HG02884 (cell line): ENCODE results near the gene MAP3K9.
A peak's percentile ranks its signal among the peaks of the same experiment; 100 is the strongest.
"Not testable (repeated sequence)": the region's sequence is repeated elsewhere in the genome, so short reads cannot be mapped to it uniquely, and the experiment has no call there.

Source experiments
- ATAC-seq: cut with Tn5 transposase; IDR thresholded peaks from one replicate; pipeline ENCODE4 v1.9.1; 2021; ENCODE audit warnings: mild to moderate bottlenecking, moderate library complexity; ENCODE audit not compliant: unreplicated experiment

The MAP3K9 gene

GRCh38 chr14:70809225-70810219 is at the start of gene MAP3K9:
Gene MAP3K9, minus strand, starts transcription at chr14:70809513. Its CDS starts 342 bp downstream, at chr14:70809171.
- peak; percentile 77 for ATAC-seq

DNA sequence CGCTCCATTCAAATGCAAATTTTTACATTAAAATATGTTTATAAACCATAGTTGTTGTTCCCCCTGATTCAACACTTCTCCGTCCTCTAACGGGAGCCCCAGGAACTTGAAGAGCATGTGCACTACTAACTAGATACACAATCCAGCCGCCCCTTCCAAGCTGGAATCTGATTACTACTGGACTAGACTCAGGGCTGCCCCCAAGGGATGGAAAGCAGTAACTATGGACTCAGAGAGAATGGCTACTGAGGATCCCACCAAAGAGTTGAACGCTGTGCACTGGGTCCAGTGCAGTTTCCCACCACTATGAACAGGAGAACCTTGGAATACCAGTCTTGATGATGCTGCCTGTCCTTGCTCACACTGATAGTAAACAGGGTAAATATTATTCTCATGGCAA is 49.3 kb upstream of the MAP3K9 start:
- no peak for ATAC-seq

DNA sequence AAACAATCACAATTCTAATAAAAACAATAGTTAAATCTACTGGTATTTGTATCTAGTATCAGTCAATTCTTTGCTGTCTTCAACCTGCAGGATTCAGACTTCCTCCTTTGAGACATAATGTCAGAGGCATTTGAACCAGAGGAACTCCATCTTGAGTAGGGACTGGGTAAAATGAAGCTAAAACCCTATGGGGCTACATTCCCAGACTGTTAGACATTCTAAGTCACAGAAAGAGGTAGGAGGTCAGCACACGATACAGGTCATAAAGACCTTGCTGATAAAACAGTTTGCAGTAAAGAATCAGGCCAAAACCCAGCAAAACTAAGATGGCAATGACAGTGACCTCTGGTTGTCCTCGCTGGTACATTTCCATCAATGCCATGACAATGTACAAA is 48.2 kb upstream of the MAP3K9 start:
- ATAC-seq = no peak

- no peak for ATAC-seq
Measured at GRCh38 chr14:70856851-70857495, 47.7 kb upstream of the MAP3K9 start.

GRCh38 chr14:70855486-70855885 is 46.2 kb upstream of the MAP3K9 start:
- no peak for ATAC-seq

- not testable (repeated sequence) for ATAC-seq
Measured at GRCh38 chr14:70853658-70854057, 44.3 kb upstream of the MAP3K9 start.

GRCh38 chr14:70847406-70848090 is 38.2 kb upstream of the MAP3K9 start:
- no peak for ATAC-seq

GRCh38 chr14:70845601-70846000 is 36.3 kb upstream of the MAP3K9 start:
- no peak for ATAC-seq

DNA sequence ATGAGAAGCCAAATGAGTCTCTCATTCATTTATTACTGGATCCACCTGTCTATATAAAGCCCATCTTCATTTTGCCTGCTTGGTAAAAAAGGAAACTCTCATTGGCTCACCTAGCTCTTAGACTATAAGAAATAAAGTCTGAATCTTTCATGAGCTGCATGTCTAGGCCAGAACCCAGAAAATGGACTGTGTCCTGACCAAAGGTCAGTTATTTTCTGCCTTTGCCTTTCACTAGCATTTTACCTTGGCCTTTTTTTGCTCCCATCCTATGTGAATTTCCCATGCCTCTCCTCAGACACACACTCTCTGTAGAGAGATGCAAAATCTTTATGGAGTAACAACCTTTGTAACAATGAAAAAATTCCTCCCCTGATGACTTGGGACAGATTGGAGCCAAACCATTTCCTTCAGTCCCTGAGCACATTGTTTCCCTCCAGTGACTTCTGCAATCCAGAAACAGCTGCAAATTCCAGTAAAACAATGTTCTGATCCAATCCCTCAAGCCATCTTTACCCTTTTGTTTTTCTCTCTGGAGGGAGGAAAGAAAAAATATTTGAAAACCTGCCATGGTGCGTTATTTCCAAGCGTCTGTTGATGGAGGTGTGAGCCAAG is 33.6 kb upstream of the MAP3K9 start:
- ATAC-seq = no peak

DNA sequence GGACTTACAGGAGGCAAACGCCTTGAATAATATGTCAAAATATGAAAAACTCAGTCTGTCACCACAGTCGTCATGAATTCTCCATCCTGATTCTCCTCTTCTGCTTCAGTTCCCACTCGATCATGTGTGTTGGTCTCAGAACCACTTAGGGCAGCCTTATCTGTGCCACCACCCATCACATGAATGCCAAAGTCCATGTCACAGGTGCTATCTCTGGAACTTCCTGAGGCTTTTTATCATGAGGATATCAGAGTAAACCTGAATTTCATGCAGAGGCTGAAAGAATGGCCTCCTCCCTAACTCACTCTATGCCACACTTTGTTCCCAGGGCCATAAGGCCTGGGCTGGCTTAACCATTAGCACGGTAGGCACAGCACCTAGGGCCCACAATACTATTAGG is 28.8 kb upstream of the MAP3K9 start:
- no peak for ATAC-seq

DNA sequence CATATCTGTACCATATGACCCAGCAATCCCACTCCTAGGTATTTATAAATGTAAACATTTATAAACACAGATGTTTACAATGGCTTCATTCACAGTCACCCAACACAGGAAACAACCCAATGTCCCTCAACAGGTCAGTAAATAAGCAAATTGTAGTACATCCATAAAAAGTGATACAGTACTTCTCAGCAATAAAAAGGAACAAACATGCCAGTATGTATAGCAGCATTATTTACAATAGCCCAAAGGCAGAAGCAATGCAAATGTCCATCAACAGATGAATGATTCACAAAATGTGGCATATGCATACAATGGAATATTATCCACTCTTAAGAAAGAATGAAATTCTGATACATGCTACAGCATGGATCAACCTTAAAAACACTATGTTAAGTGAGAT is 27.6 kb upstream of the MAP3K9 start:
- ATAC-seq = no peak

DNA sequence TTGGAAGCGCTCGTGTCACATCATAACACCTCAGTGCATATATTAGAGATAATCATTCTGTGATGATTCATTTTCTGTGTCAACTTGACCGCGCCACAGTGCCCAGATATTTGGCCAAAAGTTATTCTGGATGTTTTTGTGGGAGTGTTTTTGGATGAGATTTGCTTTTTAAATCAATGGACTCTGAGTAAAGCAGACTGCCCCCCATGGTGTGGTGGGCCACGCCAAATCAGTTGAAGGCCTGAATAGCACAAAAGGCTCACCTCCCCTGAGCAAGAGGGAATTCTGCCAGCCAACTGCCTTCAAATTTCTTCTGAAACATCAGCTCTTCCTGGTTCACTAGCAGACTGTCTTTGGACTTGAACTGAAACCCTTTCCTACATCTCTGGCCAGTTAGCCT is 24.6 kb upstream of the MAP3K9 start:
- no peak for ATAC-seq

- ATAC-seq = no peak
Measured at GRCh38 chr14:70832561-70833305, 23.4 kb upstream of the MAP3K9 start.

GRCh38 chr14:70830998-70831781 is 21.9 kb upstream of the MAP3K9 start:
- ATAC-seq = no peak

- no peak for ATAC-seq
Measured at GRCh38 chr14:70828188-70828587, 18.9 kb upstream of the MAP3K9 start.

GRCh38 chr14:70827752-70828151 is 18.4 kb upstream of the MAP3K9 start:
- no peak for ATAC-seq

- ATAC-seq = no peak
Measured at GRCh38 chr14:70827347-70827746, 18.0 kb upstream of the MAP3K9 start.

DNA sequence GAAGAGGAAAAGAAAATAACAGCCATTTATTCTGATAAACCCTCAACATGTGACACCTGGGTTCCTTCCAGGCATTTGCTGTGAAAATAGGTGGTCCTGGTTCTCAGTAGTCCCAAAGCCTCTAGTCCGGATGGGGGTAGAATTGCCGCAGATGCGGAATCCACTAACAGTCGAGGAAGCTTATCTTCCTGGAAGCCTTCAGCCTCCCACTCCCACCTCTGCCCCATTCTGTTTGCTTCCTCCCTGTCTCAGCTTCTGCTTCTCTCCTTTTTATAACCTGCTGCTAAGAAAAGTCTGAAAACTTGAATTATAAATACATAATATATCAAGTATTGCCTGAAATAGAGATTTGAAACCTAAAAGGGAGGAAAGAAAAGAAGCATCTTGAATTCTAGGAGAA is 14.0 kb upstream of the MAP3K9 start:
- ATAC-seq = no peak

- ATAC-seq = no peak
Measured at GRCh38 chr14:70822530-70823185, 13.3 kb upstream of the MAP3K9 start.
